Astrocyte of the cerebellum (primary cell): ENCODE data around the gene WFDC2.

ENCODE experiments used
- DNase-seq: peaks from one replicate; pipeline ENCODE4 v3.0.0-alpha.2; 2011; ENCODE audit warnings: low read depth
- H3K4me3 ChIP-seq: 2 replicates; pipeline ENCODE4 v1.5.1; 2011; ENCODE audit warnings: mild to moderate bottlenecking, low read depth, low read length, moderate library complexity
- in situ Hi-C: cut with HindIII; loops from 2 replicates; pipeline ENCODE4 v1.10.0; 2017; ENCODE audit warnings: low sequenced_read_pairs
- TF ChIP-seq, protein P1 (sequence below): IDR thresholded peaks from 2 replicates; pipeline ENCODE4 v1.5.1; 2012; ENCODE audit warnings: low read length, low read depth, moderate library complexity, mild to moderate bottlenecking; ENCODE audit errors: missing control alignments

Gene WFDC2

DNA sequence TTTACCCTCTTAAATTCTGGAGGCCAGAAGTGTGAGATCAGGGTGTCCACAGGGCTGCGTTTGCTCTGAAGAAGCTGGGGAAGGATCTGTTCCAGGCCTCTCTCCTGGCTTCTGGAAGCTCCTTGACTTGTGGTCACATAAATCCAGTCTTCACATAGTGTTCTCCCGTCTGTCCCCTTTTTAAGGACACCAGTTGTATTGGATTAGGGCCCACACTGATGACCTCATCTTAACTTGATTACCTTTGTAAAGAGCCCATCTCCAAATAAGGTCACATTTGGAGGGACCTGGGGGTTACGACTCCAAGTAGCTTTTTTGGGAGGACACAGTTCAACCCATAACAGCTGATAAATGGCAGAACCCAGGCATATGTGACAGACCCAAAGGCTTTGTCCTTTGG is 20.0 kb upstream of the WFDC2 start:
- no peak overlapping the region for H3K4me3 ChIP-seq
- TF ChIP-seq, protein P1, sequence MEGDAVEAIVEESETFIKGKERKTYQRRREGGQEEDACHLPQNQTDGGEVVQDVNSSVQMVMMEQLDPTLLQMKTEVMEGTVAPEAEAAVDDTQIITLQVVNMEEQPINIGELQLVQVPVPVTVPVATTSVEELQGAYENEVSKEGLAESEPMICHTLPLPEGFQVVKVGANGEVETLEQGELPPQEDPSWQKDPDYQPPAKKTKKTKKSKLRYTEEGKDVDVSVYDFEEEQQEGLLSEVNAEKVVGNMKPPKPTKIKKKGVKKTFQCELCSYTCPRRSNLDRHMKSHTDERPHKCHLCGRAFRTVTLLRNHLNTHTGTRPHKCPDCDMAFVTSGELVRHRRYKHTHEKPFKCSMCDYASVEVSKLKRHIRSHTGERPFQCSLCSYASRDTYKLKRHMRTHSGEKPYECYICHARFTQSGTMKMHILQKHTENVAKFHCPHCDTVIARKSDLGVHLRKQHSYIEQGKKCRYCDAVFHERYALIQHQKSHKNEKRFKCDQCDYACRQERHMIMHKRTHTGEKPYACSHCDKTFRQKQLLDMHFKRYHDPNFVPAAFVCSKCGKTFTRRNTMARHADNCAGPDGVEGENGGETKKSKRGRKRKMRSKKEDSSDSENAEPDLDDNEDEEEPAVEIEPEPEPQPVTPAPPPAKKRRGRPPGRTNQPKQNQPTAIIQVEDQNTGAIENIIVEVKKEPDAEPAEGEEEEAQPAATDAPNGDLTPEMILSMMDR, result no peak
- in situ Hi-C loops, result no loop called here
- DNase-seq, result no peak

DNA sequence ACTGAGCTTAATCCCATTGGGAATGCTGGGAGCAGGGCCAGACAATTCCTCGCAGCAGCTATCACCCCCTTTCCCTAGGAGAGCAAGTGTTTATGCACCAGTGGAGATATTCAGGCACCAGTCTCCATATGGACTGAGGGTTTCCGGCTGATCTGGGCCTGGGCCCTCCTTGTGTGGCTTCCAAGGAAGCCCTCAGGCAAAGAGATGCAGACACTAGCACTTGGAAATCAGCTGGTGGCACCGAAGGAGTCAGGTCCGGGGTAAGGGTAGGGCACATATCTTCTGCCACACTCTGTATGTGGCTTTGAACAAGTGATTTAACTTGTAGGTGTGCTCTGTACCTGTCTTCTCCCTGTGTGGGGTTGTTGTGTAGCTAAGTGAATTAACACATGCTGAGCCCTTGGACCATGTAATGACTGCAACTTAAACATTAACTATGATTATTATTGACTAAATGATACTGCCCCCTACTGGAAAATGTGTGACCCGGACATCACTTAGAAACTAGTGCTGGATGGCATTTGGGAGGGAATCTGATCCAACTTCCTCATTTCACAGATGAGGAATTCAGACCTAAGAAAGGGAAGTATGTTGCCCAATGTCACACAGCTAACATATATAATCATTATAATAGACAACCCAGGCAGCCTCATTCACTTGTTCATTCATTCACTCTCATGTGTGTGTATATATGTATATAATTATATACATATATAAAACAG is 19.3 kb upstream of the WFDC2 start:
- no peak overlapping the region for H3K4me3 ChIP-seq
- in situ Hi-C loops, result no loop called here
- peak; percentile 26 for DNase-seq
- TF ChIP-seq, protein P1, result peak; percentile 47

DNA sequence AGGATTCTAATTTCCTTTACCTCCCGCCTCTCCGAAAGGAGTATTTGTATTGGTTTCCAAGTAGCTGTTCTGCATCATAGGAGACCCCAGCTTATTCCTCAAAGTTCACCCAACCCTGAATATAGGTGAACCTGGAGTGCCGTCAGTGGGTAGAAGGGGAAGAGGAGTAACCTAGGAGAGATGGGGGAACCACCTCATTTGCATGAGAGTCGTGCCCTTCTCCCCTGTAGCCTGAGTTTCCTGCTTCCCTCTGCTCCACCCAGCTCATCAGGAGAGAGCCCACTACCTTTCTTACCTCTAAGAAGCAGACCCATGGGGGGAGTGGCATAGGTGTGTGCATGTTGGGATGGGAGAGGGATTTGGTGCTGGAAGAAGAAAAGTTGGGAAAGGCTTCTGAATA is 17.3 kb upstream of the WFDC2 start:
- no peak overlapping the region for H3K4me3 ChIP-seq
- no peak for DNase-seq
- TF ChIP-seq, protein P1, result no peak
- in situ Hi-C loops, result no loop called here

DNA sequence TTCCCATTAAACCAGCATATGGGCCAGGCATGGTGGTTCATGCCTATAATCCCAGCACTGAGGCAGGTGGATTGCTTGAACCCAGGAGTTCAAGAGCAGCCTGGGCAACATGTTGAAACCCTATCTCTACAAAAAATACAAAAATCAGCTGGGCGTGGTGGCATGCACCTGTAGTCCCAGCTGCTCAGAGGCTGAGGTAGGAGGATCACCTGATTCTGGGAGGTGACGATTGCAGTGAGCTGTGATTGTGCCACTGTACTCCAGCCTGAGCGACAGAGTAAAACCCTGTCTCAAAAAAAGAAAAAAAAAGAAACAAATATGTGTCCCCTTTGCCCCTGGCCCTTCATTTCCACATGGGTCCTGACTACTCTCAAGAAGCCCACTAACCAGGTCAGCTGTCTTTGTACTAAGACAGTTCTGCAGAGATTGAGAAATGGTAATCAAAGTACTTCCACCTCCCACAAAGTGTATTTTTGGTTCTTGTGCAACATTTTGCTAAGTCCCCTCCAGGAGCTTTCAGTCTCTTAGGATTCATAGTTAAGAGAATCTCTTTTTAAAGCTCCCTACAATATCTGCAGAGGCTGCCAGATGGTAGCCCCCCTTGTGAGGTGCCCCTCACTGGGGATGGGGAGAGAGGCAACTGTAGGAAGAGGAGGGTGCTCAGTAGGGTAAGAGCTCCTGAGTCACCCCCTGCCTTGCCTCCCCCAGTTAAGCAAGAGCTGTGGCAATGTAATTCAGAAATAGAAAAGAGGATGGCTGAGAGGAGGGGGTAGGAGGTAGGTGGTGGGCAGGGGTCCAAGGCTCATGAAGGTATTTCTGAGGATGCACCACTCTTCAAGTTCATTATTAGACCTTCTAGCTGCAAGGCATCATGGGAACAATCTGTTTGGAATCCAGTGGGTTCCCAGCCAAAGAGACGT is 16.5 kb upstream of the WFDC2 start:
- TF ChIP-seq, protein P1, result no peak
- no peak overlapping the region for H3K4me3 ChIP-seq
- no peak for DNase-seq
- in situ Hi-C loops, result no loop called here

DNA sequence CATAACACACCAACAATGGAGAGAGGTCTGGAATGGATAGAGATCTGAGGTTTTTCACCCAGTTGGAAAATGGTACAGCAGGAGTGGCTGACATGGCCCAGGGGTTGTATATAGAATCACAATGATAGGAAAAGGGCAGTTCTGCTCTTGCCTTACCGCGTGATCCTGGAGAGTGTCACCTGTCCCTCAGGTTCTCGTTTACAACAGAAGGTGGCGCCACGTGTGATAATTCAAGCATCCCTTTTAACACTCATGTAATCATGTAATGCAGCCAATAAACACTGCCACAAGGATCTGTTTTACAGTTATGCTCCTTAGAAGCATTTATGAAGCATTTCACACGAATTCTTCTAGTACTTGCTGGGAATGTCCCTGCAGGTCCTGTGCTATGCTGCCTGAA is 12.9 kb upstream of the WFDC2 start:
- in situ Hi-C loops, result loop anchor here (5.0 kb wide), 1 partner anchor 149 kb away; the partner anchor contains the start of genes MATN4 and RBPJL
- no peak overlapping the region for H3K4me3 ChIP-seq
- TF ChIP-seq, protein P1, result no peak
- no peak for DNase-seq

DNA sequence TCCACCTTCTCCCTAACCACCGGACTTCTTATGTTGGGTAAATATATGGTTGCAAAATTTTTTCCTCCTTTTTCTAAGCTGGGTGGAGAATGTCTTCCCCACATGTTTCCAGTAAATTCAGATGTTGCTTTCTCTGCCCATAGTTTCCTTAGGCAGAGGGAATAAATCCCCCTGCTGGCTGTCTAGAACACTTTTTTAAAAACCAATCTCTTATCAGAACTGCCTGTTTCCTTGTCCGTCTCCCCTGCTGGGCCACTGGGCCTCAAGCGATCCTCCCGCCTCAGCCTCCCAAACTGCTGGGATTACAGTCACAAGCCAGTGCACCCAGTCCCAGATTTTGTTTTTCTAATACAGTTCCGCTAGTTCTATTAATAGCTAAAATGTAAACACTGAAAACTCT is 9.9 kb upstream of the WFDC2 start:
- no peak overlapping the region for H3K4me3 ChIP-seq
- in situ Hi-C loops, result loop anchor here (5.0 kb wide), 1 partner anchor 152 kb away; the partner anchor contains the start of genes MATN4 and RBPJL
- TF ChIP-seq, protein P1, result no peak
- no peak for DNase-seq
